Large intestine (tissue), 3 donors: ENCODE data around the gene CARS2. TPM values are rescaled to one million over a fixed set of nuclear protein-coding genes. Genes with fewer than 3 reads are reported as not detected.

Experiments
- DNase-seq, 2 donors: peaks; one replicate each; pipeline versions ENCODE4 v3.0.0 to v3.0.0-alpha.2; 2013
- H3K27ac ChIP-seq: one replicate; pipeline ENCODE4 v1.5.1; 2013; ENCODE audit warnings: low read length
- H3K27me3 ChIP-seq: 2 replicates; pipeline ENCODE4 v1.6.1; 2013; ENCODE audit warnings: low read length; ENCODE audit not compliant: control insufficient read depth, insufficient read depth
- H3K36me3 ChIP-seq: 2 replicates; pipeline ENCODE4 v1.6.1; 2013; ENCODE audit warnings: low read length; ENCODE audit not compliant: control insufficient read depth, insufficient read depth
- H3K4me1 ChIP-seq: one replicate; pipeline ENCODE4 v1.6.1; 2013; ENCODE audit warnings: low read length; ENCODE audit not compliant: control insufficient read depth, insufficient read depth
- H3K4me3 ChIP-seq: one replicate; pipeline ENCODE4 v1.5.1; 2013; ENCODE audit warnings: low read length
- H3K9me3 ChIP-seq: one replicate; pipeline ENCODE4 v1.6.1; 2013; ENCODE audit warnings: mild to moderate bottlenecking, low read depth, low read length, moderate library complexity; ENCODE audit not compliant: control insufficient read depth
- WGBS: methylation state at CpG from one replicate; pipeline ENCODE4 v1.1.5; 2013; ENCODE audit warnings: low lambda C conversion rate; ENCODE audit not compliant: insufficient coverage; 5-methylcytosine and 5-hydroxymethylcytosine counted together
- polyA plus RNA-seq: library from polyadenylated mRNA; unstranded; fragments of 120-200 nt; gene quantifications from one replicate; pipeline ENCODE4 v1.2.1, GENCODE V29; 2013

Gene CARS2
- polyA plus RNA-seq, 1 donor: 88.6 TPM

DNA sequence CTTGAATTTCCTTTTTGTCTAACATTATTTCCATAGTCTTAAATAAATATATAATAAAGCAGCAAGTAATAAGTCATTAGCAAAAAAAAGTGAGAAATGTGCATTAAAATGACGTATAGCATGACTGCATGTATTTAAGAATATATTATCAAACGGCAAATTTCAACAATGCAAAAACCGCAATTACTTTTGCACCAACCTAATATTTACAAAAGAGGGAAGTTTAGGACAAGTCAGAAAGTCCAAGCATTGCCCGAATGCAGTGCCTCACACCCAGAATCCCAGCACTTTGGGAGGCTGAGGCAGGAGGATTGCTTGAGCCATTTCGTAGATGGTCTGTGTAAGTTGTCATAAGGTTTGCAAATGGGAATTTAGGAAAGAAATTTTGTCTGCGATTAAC lies 100.8 kb downstream of the CARS2 start:
- peaks cover under 1% of the 10 kb centered on the region for H3K27me3 ChIP-seq
- H3K27ac ChIP-seq: no peak overlapping the region
- H3K4me3 ChIP-seq: no peak overlapping the region
- 100% methylated on average over 2 of the region's 6 CpGs for WGBS
- no peak for DNase-seq
- peaks cover 4% of the 10 kb centered on the region for H3K9me3 ChIP-seq
- no peaks in the 10 kb centered on the region for H3K36me3 ChIP-seq
- peaks cover 6% of the 10 kb centered on the region for H3K4me1 ChIP-seq

DNA sequence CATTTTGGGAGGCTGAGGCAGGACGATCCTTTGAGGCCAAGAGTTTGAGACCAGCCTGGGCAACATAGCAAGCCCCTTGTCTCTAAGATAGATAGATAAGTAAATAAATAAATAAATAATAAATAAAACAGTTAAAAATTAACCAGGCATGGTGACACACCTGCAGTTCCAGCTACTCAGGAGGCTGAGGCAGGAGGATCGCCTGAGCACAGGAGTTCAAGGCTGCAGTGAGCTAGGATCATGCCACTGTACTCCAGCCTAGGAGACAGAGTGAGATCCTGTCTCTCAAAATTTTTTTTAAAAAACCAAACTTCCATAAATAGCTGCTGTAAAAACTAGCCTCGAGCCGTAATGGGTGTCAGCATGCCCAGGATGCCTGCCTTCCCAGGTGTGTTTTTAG lies 104.9 kb downstream of the CARS2 start:
- Histone ChIP-seq H3K4me3 (no peak overlapping the region), H3K9me3 (no peaks in the 10 kb centered on the region), H3K27ac (peak overlapping the region; percentile 51), H3K27me3 (no peaks in the 10 kb centered on the region), H3K4me1 (peaks cover 7% of the 10 kb centered on the region), H3K36me3 (no peaks in the 10 kb centered on the region)
- 80% methylated on average over 1 of the region's 4 CpGs for whole genome bisulfite sequencing
- no peak for DNase-seq

DNA sequence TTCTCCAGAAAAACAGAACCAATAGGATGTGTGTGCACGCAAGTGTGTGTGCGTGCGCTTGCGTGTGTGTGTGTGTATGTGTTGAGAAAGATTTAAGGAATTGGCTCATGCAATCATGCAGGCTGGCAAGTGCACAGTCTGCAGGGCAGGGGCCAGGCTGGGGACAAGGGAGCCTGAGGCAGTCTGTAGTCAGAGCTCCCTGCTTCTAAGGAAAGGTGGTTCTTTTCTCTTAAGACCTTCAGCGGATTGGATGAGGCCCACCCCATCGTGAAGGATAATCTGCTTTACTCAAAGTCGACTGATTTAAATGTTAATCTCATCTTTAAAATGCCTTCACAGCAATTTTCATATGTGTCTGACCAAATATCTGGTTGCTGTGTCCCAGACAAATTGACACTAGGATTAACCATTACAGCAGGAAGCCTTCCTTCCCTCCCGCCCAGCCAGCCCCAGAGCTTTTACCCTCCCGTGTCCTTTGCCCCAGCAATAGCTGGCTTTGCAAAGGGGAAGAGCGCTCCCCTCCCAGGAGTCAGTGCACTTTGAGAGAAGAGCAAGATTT lies 105.6 kb downstream of the CARS2 start:
- Histone ChIP-seq H3K27me3 (no peaks in the 10 kb centered on the region), H3K27ac (peak overlapping the region; percentile 51), H3K36me3 (no peaks in the 10 kb centered on the region), H3K4me3 (no peak overlapping the region), H3K4me1 (peaks cover 7% of the 10 kb centered on the region), H3K9me3 (no peaks in the 10 kb centered on the region)
- WGBS: no CpG with 5 or more reads among the region's 10 CpGs
- DNase-seq: peak in 1 of 2 donors; percentile 70

DNA sequence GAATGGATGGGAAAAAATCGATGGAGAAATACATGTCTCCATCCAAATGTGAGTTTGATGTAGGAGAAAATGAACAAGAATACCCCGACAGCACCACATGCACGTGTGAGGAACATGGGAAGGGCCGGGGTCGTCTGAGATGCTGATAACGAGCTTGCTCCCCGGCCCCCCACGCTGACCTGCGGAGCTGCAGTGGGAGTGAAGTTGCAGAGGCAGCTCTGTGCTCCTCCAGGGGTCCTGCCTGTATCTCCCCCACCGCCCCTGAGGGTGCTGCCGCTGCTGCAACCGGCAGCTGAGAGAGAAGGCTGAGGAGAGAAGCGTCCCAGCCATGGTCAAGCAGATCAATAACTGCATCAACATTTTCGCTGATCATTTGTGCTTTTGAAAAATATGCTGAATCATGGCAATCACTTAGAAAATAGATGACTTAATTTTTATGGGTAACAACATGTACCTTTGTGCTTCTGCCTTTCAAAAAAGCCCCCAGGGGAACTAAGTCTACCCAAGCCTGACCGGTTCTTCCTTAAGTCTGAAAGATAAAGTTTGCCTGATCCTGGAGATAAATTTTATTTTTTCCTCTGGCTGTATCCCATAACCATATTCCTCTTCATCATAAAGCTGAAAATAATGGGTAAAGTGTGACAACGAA lies 108.8 kb downstream of the CARS2 start:
- peaks cover 5% of the 10 kb centered on the region for H3K4me1 ChIP-seq
- WGBS: 63% methylated on average over 1 of the region's 16 CpGs

DNA sequence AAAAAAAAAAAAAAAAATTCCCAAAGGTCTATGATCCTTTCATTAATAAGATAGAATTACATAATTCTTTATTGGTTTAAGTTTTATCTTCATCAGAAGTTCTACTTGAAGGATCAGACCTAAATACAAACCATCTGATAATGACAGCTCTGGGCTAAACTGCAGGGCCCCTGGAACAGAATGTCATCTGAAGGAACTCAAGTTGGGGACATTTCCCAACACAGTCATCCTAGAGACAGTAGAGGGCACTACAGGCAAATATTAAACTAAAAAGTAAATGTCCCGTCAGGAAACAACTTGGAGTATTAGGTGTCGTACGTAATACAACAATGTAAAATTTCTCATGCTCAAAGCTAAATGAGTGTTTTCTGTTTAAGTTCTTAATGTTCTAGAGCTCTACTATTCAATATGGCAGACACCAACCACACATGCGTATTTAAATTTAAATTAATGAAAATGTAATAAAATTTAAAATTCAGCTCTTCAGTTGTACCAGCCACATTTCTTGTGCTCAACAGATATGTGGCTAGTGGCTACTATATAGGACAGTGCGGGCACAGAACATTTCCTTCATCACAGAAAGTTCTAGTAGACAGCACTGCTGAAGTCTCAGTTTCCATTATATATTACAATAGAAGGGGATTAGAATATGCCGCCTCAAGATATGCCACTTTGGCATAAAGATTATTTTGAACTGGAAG lies 112.3 kb downstream of the CARS2 start:
- no peak overlapping the region for H3K4me3 ChIP-seq
- H3K36me3 ChIP-seq: no peaks in the 10 kb centered on the region
- no peaks in the 10 kb centered on the region for H3K9me3 ChIP-seq
- H3K27me3 ChIP-seq: no peaks in the 10 kb centered on the region
- 100% methylated on average over 1 of the region's 6 CpGs for WGBS
- DNase-seq: peak; percentile 43 to 64
- no peak overlapping the region for H3K27ac ChIP-seq
- H3K4me1 ChIP-seq: no peaks in the 10 kb centered on the region

More for the DNA sequence above, 108.8 kb downstream of the CARS2 start:
- H3K27ac ChIP-seq: no peak overlapping the region
- H3K4me3 ChIP-seq: no peak overlapping the region
- no peaks in the 10 kb centered on the region for H3K36me3 ChIP-seq
- no peaks in the 10 kb centered on the region for H3K9me3 ChIP-seq
- DNase-seq: no peak
- H3K27me3 ChIP-seq: no peaks in the 10 kb centered on the region

DNA sequence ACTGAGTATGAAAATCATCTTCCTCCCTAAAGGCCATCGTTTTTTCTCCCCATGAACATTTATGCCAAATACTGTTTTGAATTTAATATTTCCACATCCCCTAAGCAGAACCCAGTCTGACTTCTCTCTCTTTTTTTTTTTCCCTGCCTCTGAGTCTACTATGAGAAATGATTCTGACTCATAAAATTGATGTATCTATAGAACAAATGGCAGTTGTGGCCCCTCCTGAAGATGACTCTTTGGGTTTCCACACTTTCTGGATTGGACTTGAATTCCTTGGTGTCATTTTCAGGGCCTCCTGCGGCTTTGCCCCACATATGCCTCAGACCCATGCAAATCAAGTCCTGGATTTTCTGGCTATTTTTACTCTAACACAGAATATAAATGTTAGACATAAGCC lies 113.3 kb downstream of the CARS2 start:
- Histone ChIP-seq H3K4me3 (no peak overlapping the region), H3K9me3 (no peaks in the 10 kb centered on the region), H3K27me3 (no peaks in the 10 kb centered on the region), H3K4me1 (no peaks in the 10 kb centered on the region), H3K27ac (no peak overlapping the region), H3K36me3 (no peaks in the 10 kb centered on the region)
- WGBS: 100% methylated on average over 1 of the region's 2 CpGs
- no peak for DNase-seq

Other genes starting within 250 kb of the CARS2 start
- gene RAB20, start 144.4 kb downstream of the CARS2 start, polyA plus RNA-seq: 23.9 TPM
- 37.0 TPM for gene NAXD, start 90.6 kb downstream of the CARS2 start, polyA plus RNA-seq
- 15.1 TPM for gene ING1, start 7.6 kb upstream of the CARS2 start, polyA plus RNA-seq
- gene ANKRD10, start 209.0 kb upstream of the CARS2 start, polyA plus RNA-seq: 172 TPM